GM12891 (cell line): ENCODE results near the gene CNRIP1.

ENCODE experiments used
- PAX5 ChIP-seq: IDR thresholded peaks from 2 replicates; pipeline ENCODE4 v1.6.1; 2011; ENCODE audit warnings: low read length, moderate library complexity, mild to moderate bottlenecking; ENCODE audit not compliant: insufficient read depth, severe bottlenecking
- POLR2A ChIP-seq: IDR thresholded peaks from 2 replicates; pipeline ENCODE4 v1.6.1; 2011; ENCODE audit warnings: low read depth, low read length, control low read depth
- POLR2AphosphoS5 ChIP-seq: IDR thresholded peaks from 2 replicates; pipeline ENCODE4 v1.6.1; 2011; ENCODE audit warnings: low read depth, low read length, control low read depth
- SPI1 ChIP-seq: IDR thresholded peaks from 2 replicates; pipeline ENCODE4 v1.6.1; 2011; ENCODE audit warnings: low read depth, low read length, control low read depth
- TAF1 ChIP-seq: IDR thresholded peaks from 2 replicates; pipeline ENCODE4 v1.6.1; 2011; ENCODE audit warnings: low read depth, low read length, control low read depth

GRCh38 chr2:68303033-68303901 is 16.5 kb downstream of the CNRIP1 start:
- TF ChIP-seq POLR2AphosphoS5 (no peak), SPI1 (no peak), POLR2A (no peak), PAX5 (no peak), TAF1 (no peak)
